Coronary artery (tissue), 2 donors: Measurements from ENCODE around the gene ERG28.

Experiments used
- DNase-seq: peaks from one replicate; pipeline ENCODE4 v3.0.0-alpha.2; 2017; ENCODE audit warnings: low spot score
- H3K27ac ChIP-seq, 2 donors: fragments of 200-600 bp; sonication (generic); one replicate each; pipeline ENCODE4 v1.5.1; 2016 to 2019
- H3K4me3 ChIP-seq: fragments of 200-600 bp; sonication (generic); 2 replicates; pipeline ENCODE4 v1.5.1; 2016; ENCODE audit warnings: mild to moderate bottlenecking, moderate library complexity
- TF ChIP-seq, protein P1 (sequence below): fragments of 200-600 bp; sonication (generic); IDR thresholded peaks from one replicate; pipeline ENCODE4 v1.5.1; 2019; ENCODE audit warnings: antibody characterized with exemption

The ERG28 gene

DNA sequence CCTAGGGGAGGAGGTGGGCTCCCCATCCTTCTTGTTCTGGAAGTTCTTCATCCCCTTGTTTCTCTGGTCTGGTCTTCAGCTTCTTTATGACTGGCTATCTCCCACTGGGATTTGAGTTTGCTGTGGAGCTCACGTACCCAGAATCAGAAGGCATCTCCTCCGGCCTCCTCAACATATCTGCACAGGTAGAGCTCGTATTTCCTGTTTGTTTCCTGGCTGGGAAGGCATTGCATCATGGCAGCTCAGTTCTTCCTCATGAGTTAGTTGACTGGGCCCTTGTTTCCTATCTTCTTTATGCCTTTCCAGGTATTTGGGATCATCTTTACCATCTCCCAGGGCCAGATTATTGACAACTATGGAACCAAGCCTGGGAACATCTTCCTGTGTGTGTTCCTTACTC lies 19.8 kb downstream of the ERG28 start:
- no peak for DNase-seq
- Histone ChIP-seq H3K4me3 (no peak overlapping the region), H3K27ac (no peak overlapping the region)
- TF ChIP-seq, protein P1, sequence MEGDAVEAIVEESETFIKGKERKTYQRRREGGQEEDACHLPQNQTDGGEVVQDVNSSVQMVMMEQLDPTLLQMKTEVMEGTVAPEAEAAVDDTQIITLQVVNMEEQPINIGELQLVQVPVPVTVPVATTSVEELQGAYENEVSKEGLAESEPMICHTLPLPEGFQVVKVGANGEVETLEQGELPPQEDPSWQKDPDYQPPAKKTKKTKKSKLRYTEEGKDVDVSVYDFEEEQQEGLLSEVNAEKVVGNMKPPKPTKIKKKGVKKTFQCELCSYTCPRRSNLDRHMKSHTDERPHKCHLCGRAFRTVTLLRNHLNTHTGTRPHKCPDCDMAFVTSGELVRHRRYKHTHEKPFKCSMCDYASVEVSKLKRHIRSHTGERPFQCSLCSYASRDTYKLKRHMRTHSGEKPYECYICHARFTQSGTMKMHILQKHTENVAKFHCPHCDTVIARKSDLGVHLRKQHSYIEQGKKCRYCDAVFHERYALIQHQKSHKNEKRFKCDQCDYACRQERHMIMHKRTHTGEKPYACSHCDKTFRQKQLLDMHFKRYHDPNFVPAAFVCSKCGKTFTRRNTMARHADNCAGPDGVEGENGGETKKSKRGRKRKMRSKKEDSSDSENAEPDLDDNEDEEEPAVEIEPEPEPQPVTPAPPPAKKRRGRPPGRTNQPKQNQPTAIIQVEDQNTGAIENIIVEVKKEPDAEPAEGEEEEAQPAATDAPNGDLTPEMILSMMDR, result no peak

DNA sequence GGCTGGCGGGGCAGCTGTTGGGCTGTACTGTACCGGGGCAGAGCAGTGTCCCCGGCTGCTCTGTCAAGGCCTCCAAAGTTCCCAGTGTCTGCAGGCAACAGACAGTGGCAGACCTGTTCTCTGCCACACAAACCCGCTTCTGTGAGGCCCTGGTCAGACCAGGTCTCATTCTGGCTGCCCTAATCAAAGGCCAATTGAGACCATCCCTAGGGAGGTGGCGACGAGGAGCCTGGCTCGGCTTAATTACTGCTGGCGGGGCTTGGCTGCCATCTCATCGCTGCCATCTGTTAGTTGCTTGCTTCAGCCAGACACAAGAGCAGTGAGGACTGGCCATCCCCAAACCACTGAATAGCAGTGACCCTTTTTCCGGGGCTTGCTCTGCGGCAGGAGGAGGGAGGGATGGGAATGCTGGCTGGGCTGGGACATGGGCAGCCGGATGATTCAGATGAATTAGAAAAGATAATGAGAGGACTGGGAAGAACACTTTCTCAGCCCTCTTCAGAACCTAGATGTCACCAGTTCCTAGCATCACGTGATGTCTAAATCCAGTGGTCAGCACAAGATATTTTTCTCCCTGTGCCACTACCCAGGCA lies 24.5 kb downstream of the ERG28 start:
- TF ChIP-seq, protein P1, result no peak
- DNase-seq, result no peak
- Histone ChIP-seq H3K4me3 (no peak overlapping the region), H3K27ac (peak overlapping the region in 1 of 2 donors; percentile 32)

DNA sequence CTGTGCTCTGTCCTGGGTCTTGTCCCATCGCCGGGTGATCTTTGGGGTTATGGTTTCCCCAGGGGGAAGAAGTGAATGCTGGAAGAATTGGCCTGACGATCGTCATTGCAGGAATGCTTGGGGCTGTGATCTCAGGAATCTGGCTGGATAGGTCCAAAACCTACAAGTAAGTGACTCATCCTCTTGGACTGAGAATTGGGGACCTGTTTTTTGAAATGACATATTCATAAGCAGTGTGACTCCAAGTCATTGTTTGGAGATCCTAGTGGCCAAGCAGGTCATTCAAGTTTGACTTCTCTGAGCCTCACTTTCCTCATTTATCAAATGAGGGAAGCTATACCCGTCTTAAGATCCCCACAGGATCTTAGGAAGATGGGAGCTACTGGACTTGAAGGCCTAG lies 25.8 kb downstream of the ERG28 start:
- no peak overlapping the region for H3K4me3 ChIP-seq
- no peak overlapping the region for H3K27ac ChIP-seq
- DNase-seq, result no peak
- TF ChIP-seq, protein P1, result no peak

DNA sequence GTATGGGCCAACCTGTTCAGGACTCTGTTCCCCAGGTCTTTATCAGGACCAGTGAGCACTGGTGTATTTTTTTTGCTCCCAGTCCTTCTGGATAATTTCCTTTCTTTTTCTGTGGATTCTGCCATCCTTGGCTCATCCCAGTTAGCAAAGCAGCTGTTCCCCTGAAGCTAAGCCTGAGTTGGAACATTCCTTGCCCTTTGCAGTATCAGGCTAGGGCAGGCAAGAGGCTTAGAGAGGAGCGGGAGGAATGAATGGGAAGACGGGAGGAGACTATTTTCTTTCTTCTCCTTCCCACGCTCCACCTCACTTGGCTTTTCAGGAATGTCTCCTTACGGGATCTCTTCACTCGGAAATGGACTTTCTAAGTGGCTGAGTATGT lies 29.2 kb downstream of the ERG28 start:
- Histone ChIP-seq H3K4me3 (no peak overlapping the region), H3K27ac (no peak overlapping the region)
- TF ChIP-seq, protein P1, result no peak
- DNase-seq, result no peak

DNA sequence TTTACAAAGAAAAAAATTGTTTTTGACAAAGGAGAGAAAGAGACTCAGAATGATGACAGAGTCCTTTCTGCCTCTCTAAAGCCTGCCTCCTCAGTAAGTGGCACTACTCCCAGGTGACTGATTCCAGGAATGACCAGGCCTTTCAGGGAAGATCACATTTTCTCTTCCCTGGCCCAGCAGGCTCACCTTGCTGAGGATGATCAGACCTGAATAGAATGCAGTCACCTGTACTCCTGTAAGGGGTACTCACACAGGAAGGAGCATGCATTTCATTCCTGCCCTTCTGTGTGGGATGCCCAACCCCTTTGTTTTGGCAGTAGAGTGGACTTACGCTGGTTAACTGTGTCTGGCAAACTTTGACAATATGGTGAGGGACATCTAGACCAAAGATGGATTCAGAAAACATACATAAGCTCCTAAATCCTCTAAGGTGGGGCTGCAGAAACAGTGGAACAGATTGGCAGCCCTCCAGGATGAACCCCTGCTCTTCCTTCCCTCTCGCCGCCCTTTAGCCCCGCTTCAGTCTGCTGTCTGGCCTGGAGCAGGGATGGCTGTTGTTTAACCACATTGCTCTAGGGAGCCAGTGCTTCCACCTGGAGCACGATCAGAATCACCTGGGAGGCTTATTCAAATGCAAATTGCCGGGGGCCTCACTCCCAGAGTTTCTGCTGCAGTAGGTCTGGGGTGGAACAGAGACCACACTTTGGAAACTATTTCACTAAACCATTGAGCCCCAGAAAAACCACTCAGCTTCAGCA lies 29.8 kb downstream of the ERG28 start:
- H3K27ac ChIP-seq, result no peak overlapping the region
- TF ChIP-seq, protein P1, result no peak

DNA sequence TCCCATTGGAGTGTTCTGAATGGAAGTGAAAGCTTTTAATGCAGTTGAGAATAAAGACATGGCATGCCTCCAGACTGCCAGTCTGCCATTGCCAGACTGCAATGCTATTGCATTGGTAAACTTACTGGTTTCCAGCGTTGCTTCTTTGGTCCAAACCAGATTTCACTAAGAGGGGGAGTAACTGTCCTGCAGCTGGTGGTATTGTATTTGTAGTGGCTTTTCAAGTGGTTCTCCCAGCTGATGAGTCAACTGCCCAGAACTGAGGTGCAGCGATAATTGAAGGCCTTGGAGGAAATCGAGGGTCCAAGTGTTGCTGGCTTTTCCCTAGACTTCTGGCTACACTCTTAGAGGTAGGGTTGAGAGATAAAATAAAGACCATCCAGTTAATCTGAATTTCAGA lies 31.9 kb downstream of the ERG28 start:
- no peak for DNase-seq
- Histone ChIP-seq H3K27ac (no peak overlapping the region), H3K4me3 (no peak overlapping the region)
- TF ChIP-seq, protein P1, result no peak

More for the DNA sequence above, 29.8 kb downstream of the ERG28 start:
- no peak overlapping the region for H3K4me3 ChIP-seq
- DNase-seq, result no peak

DNA sequence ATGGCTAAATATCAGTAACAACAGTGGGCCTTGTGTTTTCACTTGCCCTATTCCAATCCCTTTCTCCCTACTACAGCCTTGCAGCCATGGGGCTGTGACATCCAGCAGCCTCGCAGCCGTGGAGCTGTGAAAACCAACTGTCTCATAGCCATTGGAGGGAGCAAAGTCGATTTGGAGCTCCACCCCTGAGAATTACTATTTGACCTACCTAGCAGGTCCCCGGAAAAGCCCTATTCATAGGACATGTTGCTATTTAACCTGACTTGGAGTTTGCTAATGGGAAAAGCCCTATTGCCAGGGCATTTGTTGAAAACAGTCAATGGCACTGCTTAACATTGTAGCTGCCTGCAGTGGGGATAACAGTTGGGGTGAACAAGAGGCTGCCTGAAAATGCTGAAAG lies 33.3 kb downstream of the ERG28 start:
- TF ChIP-seq, protein P1, result no peak
- Histone ChIP-seq H3K4me3 (no peak overlapping the region), H3K27ac (no peak overlapping the region)
- DNase-seq, result no peak
